SK-N-SH treated with all-trans-retinoic acid at 6 μM for 48 hours (cell line): Measurements from ENCODE around the gene EOGT.

Experiments
- ISL1 ChIP-seq: fragments of 250-450 bp; sonication (Bioruptor Pico); IDR thresholded peaks from 2 replicates; pipeline ENCODE4 v2.1.2; 2022; ENCODE audit warnings: mild to moderate bottlenecking, moderate library complexity
- ZNF70 ChIP-seq: fragments of 450-650 bp; formaldehyde crosslinking; IDR thresholded peaks from 2 replicates; pipeline ENCODE4 v1.5.0; 2020; ENCODE audit warnings: mild to moderate bottlenecking, moderate library complexity
- TF ChIP-seq, protein P1 (sequence below): fragments of 250-450 bp; sonication (Bioruptor Pico); IDR thresholded peaks from 2 replicates; pipeline ENCODE4 v1.8.0; 2020; ENCODE audit warnings: mild to moderate bottlenecking, moderate library complexity, borderline replicate concordance

DNA sequence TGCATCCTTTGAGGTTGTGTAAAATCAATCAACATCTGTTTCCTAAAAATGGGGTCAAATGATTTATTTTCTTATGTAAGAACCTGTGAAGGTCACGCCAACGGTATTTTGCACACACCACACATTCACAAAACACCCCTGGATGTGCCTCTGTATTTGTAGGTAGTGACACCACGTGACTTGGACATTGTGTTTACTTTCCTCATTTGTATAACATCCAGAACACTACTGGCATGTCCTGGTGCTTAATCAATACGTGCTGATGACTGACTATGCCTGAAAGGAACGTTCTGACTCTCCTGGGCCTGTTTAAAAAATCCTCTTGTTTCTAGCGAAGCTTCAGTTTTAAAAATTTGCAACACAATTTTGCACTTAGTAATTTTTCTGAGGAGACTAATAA is 77.7 kb downstream of the EOGT start:
- TF ChIP-seq, protein P1, sequence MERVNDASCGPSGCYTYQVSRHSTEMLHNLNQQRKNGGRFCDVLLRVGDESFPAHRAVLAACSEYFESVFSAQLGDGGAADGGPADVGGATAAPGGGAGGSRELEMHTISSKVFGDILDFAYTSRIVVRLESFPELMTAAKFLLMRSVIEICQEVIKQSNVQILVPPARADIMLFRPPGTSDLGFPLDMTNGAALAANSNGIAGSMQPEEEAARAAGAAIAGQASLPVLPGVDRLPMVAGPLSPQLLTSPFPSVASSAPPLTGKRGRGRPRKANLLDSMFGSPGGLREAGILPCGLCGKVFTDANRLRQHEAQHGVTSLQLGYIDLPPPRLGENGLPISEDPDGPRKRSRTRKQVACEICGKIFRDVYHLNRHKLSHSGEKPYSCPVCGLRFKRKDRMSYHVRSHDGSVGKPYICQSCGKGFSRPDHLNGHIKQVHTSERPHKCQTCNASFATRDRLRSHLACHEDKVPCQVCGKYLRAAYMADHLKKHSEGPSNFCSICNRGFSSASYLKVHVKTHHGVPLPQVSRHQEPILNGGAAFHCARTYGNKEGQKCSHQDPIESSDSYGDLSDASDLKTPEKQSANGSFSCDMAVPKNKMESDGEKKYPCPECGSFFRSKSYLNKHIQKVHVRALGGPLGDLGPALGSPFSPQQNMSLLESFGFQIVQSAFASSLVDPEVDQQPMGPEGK (CRISPR knock-in tag): no peak
- no peak for TF ChIP-seq ZNF70
- no peak for TF ChIP-seq ISL1 (CRISPR knock-in tag)
